OCI-LY1 (cell line): Measurements from ENCODE around the gene IFIH1.

ENCODE experiments used
- EZH2 ChIP-seq: fragments of 200-600 bp; sonication (generic), shearing (Covaris generic); IDR thresholded peaks from 2 replicates; pipeline ENCODE4 v1.8.0; 2017; ENCODE audit warnings: borderline replicate concordance, mixed run types, mild to moderate bottlenecking, antibody characterized with exemption, low read length, moderate library complexity, mixed read lengths
- TF ChIP-seq, protein P1 (sequence below): fragments of 200-600 bp; sonication (generic), shearing (Covaris generic); IDR thresholded peaks from 2 replicates; pipeline ENCODE4 v1.5.1; 2017; ENCODE audit warnings: mild to moderate bottlenecking, antibody characterized with exemption, low read length, moderate library complexity, mixed read lengths

DNA sequence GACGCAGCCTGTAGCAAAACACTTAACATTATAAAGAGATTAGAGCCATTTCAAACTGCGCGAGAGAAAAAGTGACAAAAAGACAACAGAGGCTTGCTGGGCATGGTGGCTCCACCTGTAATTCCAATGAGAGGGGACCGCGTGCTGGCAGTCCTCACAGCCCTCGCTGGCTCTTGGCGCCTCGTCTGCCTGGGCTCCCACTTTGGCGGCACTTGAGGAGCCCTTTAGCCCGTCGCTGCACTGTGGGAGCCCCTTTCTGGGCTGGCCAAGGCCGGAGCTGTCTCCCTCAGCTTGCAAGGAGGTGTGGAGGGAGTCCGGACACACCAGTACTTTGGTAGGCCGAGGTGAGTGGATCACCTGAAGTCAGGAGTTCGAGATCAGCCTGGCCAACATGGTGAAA is 9.3 kb upstream of the IFIH1 start:
- TF ChIP-seq, protein P1, sequence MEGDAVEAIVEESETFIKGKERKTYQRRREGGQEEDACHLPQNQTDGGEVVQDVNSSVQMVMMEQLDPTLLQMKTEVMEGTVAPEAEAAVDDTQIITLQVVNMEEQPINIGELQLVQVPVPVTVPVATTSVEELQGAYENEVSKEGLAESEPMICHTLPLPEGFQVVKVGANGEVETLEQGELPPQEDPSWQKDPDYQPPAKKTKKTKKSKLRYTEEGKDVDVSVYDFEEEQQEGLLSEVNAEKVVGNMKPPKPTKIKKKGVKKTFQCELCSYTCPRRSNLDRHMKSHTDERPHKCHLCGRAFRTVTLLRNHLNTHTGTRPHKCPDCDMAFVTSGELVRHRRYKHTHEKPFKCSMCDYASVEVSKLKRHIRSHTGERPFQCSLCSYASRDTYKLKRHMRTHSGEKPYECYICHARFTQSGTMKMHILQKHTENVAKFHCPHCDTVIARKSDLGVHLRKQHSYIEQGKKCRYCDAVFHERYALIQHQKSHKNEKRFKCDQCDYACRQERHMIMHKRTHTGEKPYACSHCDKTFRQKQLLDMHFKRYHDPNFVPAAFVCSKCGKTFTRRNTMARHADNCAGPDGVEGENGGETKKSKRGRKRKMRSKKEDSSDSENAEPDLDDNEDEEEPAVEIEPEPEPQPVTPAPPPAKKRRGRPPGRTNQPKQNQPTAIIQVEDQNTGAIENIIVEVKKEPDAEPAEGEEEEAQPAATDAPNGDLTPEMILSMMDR, result no peak
- no peak for TF ChIP-seq EZH2
